ENCODE results near the gene SVIL. TPM values are rescaled to one million over a fixed set of nuclear protein-coding genes. Genes with fewer than 3 reads are reported as not detected.

Gene SVIL
- total RNA-seq, 4 donors from 2014 or later: 585 to 1,262 (median 942) TPM

DNA sequence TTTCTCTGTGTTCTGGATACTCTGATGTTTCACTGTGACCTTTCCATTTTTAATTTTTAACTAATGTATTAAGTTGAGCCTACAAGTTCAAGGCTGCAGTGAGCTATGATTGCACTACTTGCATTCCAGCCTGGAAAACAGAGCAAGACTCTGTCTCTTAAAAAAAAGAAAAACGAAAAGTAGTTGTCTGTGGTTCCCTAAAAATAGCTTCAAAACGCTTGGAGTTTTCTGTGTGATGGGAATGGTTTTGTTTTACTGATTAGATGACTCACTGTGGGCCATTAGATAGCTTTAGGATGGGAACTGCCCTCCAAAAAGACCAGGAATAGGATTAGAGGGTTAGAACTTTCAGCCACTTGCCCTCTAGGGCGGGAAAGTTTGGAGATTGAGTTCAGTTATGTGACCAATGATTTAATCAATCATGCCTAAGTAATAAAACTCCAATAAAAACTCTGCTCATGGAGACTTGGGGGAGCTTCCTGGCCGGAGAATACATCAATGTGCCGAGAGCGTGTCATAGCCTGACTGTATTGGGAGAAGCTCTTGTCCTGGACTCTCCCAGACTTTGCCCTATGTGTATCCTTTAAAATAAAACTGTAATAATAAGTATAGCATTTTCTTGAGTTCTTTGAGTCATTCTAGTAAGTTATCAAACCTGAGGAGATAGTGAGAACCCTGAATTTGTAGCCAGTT lies 198.8 kb downstream of the SVIL start:
- Histone ChIP-seq H3K36me3 (no peaks in the 10 kb centered on the region), H3K4me3 (no peak overlapping the region), H3K4me1 (peaks cover 0 to 8% (median 3%) of the 10 kb centered on the region in 3 donors), H3K27me3 (no peaks in the 10 kb centered on the region), H3K9me3 (peaks cover 0 to 24% (median 0%) of the 10 kb centered on the region in 3 donors), H3K27ac (no peak overlapping the region)
- 61 to 66% methylated on average over 5 to 6 of the region's 6 CpGs for WGBS, 2 donors (ENCODE audit: low coverage in 1 of 2)
- TF ChIP-seq, protein P1, sequence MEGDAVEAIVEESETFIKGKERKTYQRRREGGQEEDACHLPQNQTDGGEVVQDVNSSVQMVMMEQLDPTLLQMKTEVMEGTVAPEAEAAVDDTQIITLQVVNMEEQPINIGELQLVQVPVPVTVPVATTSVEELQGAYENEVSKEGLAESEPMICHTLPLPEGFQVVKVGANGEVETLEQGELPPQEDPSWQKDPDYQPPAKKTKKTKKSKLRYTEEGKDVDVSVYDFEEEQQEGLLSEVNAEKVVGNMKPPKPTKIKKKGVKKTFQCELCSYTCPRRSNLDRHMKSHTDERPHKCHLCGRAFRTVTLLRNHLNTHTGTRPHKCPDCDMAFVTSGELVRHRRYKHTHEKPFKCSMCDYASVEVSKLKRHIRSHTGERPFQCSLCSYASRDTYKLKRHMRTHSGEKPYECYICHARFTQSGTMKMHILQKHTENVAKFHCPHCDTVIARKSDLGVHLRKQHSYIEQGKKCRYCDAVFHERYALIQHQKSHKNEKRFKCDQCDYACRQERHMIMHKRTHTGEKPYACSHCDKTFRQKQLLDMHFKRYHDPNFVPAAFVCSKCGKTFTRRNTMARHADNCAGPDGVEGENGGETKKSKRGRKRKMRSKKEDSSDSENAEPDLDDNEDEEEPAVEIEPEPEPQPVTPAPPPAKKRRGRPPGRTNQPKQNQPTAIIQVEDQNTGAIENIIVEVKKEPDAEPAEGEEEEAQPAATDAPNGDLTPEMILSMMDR (IDR thresholded peaks at IDR 0.05): no peak
- no peak for TF ChIP-seq POLR2A (IDR thresholded peaks at IDR 0.05)
- ATAC-seq: no peak

DNA sequence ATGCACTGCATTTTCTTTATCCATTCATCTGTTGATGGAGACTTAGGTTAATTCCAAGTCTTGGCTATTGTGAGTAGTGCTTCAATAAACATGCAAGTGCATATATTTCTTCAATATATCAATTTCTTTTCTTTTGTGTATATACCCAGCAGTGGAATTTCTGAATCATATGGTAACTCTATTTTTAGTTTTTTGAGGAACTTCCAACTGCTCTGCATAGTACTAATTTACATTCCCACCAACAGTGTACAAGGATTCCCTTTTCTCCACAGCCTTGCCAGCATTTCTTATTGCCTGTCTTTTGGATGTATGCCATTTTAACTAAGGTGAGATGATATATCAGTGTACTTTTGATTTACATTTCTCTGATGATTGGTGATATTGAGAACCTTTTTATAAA lies 200.7 kb downstream of the SVIL start:
- H3K9me3 ChIP-seq: peaks cover 0 to 21% (median 0%) of the 10 kb centered on the region in 3 donors
- H3K27ac ChIP-seq: no peak overlapping the region
- ATAC-seq: no peak
- no peak for TF ChIP-seq EP300 (IDR thresholded peaks at IDR 0.05)
- no peak for TF ChIP-seq POLR2AphosphoS5 (IDR thresholded peaks at IDR 0.05)
- TF ChIP-seq, protein P1 (IDR thresholded peaks at IDR 0.05): no peak
- no peak for TF ChIP-seq POLR2A (IDR thresholded peaks at IDR 0.05)
- H3K4me3 ChIP-seq: no peak overlapping the region
- no peaks in the 10 kb centered on the region for H3K36me3 ChIP-seq
- H3K27me3 ChIP-seq: no peaks in the 10 kb centered on the region
- H3K4me1 ChIP-seq: peaks cover 0 to 8% (median 3%) of the 10 kb centered on the region in 3 donors

DNA sequence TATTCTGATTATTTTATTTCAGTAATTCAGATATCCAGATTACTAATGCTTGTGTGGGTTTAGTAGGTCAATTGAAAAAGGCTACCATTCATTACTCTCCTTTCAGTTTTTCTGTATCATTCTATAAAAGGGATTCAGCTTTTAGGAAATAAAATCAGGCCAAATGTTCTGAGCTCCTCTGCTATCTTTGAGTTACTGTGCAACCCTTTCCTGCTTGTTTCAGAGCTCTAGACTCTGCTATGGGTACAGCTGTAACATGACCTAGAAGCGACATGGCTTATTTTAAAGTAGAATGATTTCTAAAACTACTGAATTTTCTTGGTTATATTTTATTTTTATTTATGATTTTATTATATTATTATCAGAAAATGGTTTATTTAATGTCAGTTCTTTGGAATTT lies 203.1 kb downstream of the SVIL start:
- H3K27ac ChIP-seq: no peak overlapping the region
- TF ChIP-seq POLR2A (IDR thresholded peaks at IDR 0.05) (no peak), EP300 (IDR thresholded peaks at IDR 0.05) (no peak), POLR2AphosphoS5 (IDR thresholded peaks at IDR 0.05) (no peak)
- TF ChIP-seq, protein P1 (IDR thresholded peaks at IDR 0.05): no peak
- H3K4me1 ChIP-seq: peaks cover 0 to 10% (median 3%) of the 10 kb centered on the region in 3 donors
- no peak overlapping the region for H3K4me3 ChIP-seq
- WGBS, 2 donors (ENCODE audit: low coverage in 1 of 2): 63 to 90% methylated on average over 1 of the region's 1 CpG
- ATAC-seq: no peak
- no peaks in the 10 kb centered on the region for H3K27me3 ChIP-seq
- H3K36me3 ChIP-seq: peaks cover 0 to 5% of the 10 kb centered on the region in 2 donors
- H3K9me3 ChIP-seq: peaks cover 0 to 5% (median 0%) of the 10 kb centered on the region in 3 donors

DNA sequence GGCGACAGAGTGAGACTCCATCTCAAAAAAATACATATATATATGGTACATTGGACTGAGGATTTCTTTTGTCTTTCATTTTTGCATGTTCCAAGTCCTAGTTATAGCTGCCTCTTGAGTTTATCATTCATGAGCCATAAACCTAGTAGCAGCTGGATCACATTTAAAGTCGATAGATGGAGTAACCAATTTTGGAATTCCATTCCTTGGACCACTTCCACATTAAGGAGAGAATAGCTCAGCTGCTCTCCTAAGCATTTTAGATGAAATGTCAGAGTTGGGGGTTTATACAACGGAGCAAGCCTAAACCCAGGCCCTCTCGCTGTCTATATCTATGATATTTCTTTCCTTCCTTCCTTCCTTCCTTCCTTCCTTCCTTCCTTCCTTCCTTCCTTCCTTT lies 204.7 kb downstream of the SVIL start:
- Histone ChIP-seq H3K9me3 (no peaks in the 10 kb centered on the region), H3K4me3 (no peak overlapping the region), H3K4me1 (peaks cover 0 to 7% (median 0%) of the 10 kb centered on the region in 3 donors), H3K36me3 (peaks cover 0 to 9% of the 10 kb centered on the region in 2 donors), H3K27ac (no peak overlapping the region), H3K27me3 (no peaks in the 10 kb centered on the region)
- ATAC-seq: no peak
- TF ChIP-seq POLR2AphosphoS5 (IDR thresholded peaks at IDR 0.05) (no peak), POLR2A (IDR thresholded peaks at IDR 0.05) (no peak), EP300 (IDR thresholded peaks at IDR 0.05) (no peak)
- TF ChIP-seq, protein P1 (IDR thresholded peaks at IDR 0.05): no peak
- 50 to 51% methylated on average over 3 to 4 of the region's 4 CpGs for WGBS, 2 donors (ENCODE audit: low coverage in 1 of 2)

DNA sequence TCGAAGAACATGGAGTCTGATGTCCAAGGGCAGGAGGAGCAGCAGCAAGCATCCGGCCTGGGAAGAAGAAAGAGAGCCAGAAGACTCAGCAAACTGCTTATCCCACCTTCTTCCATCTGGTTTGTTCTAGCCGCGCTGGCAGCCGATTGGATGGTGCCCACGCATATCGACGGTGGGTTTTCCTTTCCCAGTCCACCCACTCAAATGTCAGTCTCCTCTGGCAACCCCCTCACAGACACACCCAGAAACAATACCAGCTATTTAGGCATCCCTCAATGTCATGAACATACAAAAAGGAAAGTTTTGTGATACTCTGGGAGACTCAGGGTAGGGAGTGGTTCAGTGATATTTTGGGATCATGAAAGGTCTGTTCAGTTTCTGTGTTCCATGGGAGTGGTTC lies 206.3 kb downstream of the SVIL start:
- H3K4me1 ChIP-seq: peaks cover 0 to 7% (median 0%) of the 10 kb centered on the region in 3 donors
- no peak overlapping the region for H3K4me3 ChIP-seq
- no peaks in the 10 kb centered on the region for H3K27me3 ChIP-seq
- WGBS, 2 donors (ENCODE audit: low coverage in 1 of 2): 90 to 94% methylated on average over 7 to 8 of the region's 8 CpGs
- H3K9me3 ChIP-seq: no peaks in the 10 kb centered on the region
- peaks cover 0 to 17% of the 10 kb centered on the region in 2 donors for H3K36me3 ChIP-seq
- H3K27ac ChIP-seq: no peak overlapping the region
- no peak for TF ChIP-seq EP300 (IDR thresholded peaks at IDR 0.05)
- TF ChIP-seq, protein P1 (IDR thresholded peaks at IDR 0.05): no peak
- no peak for TF ChIP-seq POLR2A (IDR thresholded peaks at IDR 0.05)
- TF ChIP-seq POLR2AphosphoS5 (IDR thresholded peaks at IDR 0.05): no peak
- ATAC-seq: no peak
